ENCODE data around the gene MICAL2. TPM values are rescaled to one million over a fixed set of nuclear protein-coding genes. Genes with fewer than 3 reads are reported as not detected.

MICAL2 gene
- total RNA-seq, 1 experiment from 2014 or later = 37.4 TPM

- DNase-seq (ENCODE audit: low read depth, low spot score) (no peak), ATAC-seq (no peak)
- H3K4me3 ChIP-seq (replicated peaks in 1 of 2; ENCODE audit: low read depth in 1 of 2, low read length in 2 of 2) = no peak overlapping the region
- H3K27me3 ChIP-seq (ENCODE audit: insufficient read depth, low read length) = no peaks in the 10 kb centered on the region
- H4K20me1 ChIP-seq (ENCODE audit: insufficient read depth) = no peaks in the 10 kb centered on the region
- CTCF ChIA-PET = no interaction called here
- H3K9me3 ChIP-seq (ENCODE audit: control insufficient read depth in 1 of 2, insufficient read depth in 1 of 2, low read depth in 1 of 2, low read length in 2 of 2) = no peaks in the 10 kb centered on the region
- RAD21 ChIA-PET (ENCODE audit: low non-redundant PET in 1 of 2, low total read pairs in 2 of 2, uncharacterized antibody in 2 of 2, unreplicated experiment in 2 of 2) = no interaction called here
- TF ChIP-seq JUND (IDR thresholded peaks at IDR 0.05) (no peak), EZH2phosphoT487 (IDR thresholded peaks at IDR 0.05; ENCODE audit: borderline replicate concordance) (no peak), TCF7L2 (IDR thresholded peaks at IDR 0.05; ENCODE audit: borderline replicate concordance, extremely low read depth, insufficient read depth, insufficient read length) (no peak), SIN3A (IDR thresholded peaks at IDR 0.05; ENCODE audit: low read depth) (no peak), SP1 (IDR thresholded peaks at IDR 0.05; ENCODE audit: low read depth) (no peak), RAD21 (IDR thresholded peaks at IDR 0.05; ENCODE audit: low read depth) (no peak), CBX3 (IDR thresholded peaks at IDR 0.05; ENCODE audit: low read depth) (no peak), POLR2AphosphoS5 (IDR thresholded peaks at IDR 0.05; ENCODE audit: low read depth, low read length) (no peak), SRF (IDR thresholded peaks at IDR 0.05; ENCODE audit: low read depth) (no peak), ZNF274 (IDR thresholded peaks at IDR 0.05; ENCODE audit: low read depth, low read length) (no peak), EZH2 (IDR thresholded peaks at IDR 0.05) (no peak), ELF1 (IDR thresholded peaks at IDR 0.05; ENCODE audit: borderline replicate concordance, low read depth) (no peak), EGR1 (IDR thresholded peaks at IDR 0.05; ENCODE audit: low read depth) (no peak), FOSL1 (IDR thresholded peaks at IDR 0.05; ENCODE audit: low read depth) (no peak), CEBPB (IDR thresholded peaks at IDR 0.05; ENCODE audit: low read depth) (no peak), YY1 (IDR thresholded peaks at IDR 0.05; ENCODE audit: extremely low read depth, insufficient replicate concordance, low read depth, low read length) (no peak)
- TF ChIP-seq, protein P1, sequence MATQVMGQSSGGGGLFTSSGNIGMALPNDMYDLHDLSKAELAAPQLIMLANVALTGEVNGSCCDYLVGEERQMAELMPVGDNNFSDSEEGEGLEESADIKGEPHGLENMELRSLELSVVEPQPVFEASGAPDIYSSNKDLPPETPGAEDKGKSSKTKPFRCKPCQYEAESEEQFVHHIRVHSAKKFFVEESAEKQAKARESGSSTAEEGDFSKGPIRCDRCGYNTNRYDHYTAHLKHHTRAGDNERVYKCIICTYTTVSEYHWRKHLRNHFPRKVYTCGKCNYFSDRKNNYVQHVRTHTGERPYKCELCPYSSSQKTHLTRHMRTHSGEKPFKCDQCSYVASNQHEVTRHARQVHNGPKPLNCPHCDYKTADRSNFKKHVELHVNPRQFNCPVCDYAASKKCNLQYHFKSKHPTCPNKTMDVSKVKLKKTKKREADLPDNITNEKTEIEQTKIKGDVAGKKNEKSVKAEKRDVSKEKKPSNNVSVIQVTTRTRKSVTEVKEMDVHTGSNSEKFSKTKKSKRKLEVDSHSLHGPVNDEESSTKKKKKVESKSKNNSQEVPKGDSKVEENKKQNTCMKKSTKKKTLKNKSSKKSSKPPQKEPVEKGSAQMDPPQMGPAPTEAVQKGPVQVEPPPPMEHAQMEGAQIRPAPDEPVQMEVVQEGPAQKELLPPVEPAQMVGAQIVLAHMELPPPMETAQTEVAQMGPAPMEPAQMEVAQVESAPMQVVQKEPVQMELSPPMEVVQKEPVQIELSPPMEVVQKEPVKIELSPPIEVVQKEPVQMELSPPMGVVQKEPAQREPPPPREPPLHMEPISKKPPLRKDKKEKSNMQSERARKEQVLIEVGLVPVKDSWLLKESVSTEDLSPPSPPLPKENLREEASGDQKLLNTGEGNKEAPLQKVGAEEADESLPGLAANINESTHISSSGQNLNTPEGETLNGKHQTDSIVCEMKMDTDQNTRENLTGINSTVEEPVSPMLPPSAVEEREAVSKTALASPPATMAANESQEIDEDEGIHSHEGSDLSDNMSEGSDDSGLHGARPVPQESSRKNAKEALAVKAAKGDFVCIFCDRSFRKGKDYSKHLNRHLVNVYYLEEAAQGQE (IDR thresholded peaks at IDR 0.05; ENCODE audit: low read depth) = no peak
- TF ChIP-seq, protein P2, sequence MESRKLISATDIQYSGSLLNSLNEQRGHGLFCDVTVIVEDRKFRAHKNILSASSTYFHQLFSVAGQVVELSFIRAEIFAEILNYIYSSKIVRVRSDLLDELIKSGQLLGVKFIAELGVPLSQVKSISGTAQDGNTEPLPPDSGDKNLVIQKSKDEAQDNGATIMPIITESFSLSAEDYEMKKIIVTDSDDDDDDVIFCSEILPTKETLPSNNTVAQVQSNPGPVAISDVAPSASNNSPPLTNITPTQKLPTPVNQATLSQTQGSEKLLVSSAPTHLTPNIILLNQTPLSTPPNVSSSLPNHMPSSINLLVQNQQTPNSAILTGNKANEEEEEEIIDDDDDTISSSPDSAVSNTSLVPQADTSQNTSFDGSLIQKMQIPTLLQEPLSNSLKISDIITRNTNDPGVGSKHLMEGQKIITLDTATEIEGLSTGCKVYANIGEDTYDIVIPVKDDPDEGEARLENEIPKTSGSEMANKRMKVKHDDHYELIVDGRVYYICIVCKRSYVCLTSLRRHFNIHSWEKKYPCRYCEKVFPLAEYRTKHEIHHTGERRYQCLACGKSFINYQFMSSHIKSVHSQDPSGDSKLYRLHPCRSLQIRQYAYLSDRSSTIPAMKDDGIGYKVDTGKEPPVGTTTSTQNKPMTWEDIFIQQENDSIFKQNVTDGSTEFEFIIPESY (IDR thresholded peaks at IDR 0.05; ENCODE audit: extremely low read depth, insufficient replicate concordance, low read length) = no peak
- TF ChIP-seq, protein P3, sequence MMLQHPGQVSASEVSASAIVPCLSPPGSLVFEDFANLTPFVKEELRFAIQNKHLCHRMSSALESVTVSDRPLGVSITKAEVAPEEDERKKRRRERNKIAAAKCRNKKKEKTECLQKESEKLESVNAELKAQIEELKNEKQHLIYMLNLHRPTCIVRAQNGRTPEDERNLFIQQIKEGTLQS (IDR thresholded peaks at IDR 0.05) = no peak
- TF ChIP-seq, protein P4, sequence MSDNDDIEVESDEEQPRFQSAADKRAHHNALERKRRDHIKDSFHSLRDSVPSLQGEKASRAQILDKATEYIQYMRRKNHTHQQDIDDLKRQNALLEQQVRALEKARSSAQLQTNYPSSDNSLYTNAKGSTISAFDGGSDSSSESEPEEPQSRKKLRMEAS (IDR thresholded peaks at IDR 0.05) = no peak
- POLR2A ChIA-PET = no interaction called here
- no TSS peak for BruUV-seq (replicated peaks)
- no peaks in the 10 kb centered on the region for H3K9me2 ChIP-seq (ENCODE audit: insufficient read depth)
- no peak overlapping the region for H3K27ac ChIP-seq (ENCODE audit: low read depth, low read length)
- no peak overlapping the region for H3K9ac ChIP-seq (ENCODE audit: low read length)
- H3K79me2 ChIP-seq (ENCODE audit: insufficient read depth, low read length) = no peaks in the 10 kb centered on the region
- H2AFZ ChIP-seq (ENCODE audit: low read depth, low read length, poor library complexity, severe bottlenecking) = no peak overlapping the region
- intact Hi-C loops (cut with micrococcal nuclease) = no loop called here
- peaks cover 28 to 36% of the 10 kb centered on the region in 2 experiments for H3K4me1 ChIP-seq (ENCODE audit: control insufficient read depth in 1 of 2, insufficient read depth in 2 of 2, low read length in 2 of 2)
- H3K36me3 ChIP-seq (ENCODE audit: control insufficient read depth in 1 of 2, insufficient read depth in 2 of 2, low read length in 2 of 2) = no peaks in the 10 kb centered on the region
- H3K4me2 ChIP-seq (ENCODE audit: low read length) = no peak overlapping the region
Measured at GRCh38 chr11:12217879-12218278, 107.5 kb downstream of the MICAL2 start.

All from HCT116 (cell line).